NCI-H128 (cell line): ENCODE measurements around the gene MSANTD1.
"Not testable (repeated sequence)": the region's sequence is repeated elsewhere in the genome, so short reads cannot be mapped to it uniquely, and the experiment has no call there.

Experiments
- DNase-seq: peaks from one replicate; lab custom pipeline; 2025; ENCODE audit not compliant: unreplicated experiment; lab: John Stamatoyannopoulos, UW

MSANTD1 gene

GRCh38 chr4:3299976-3300671, 51.2 kb downstream of the MSANTD1 start:
- no peak for DNase-seq

- not testable (repeated sequence) for DNase-seq
These were observed 51.9 kb downstream of the MSANTD1 start for GRCh38 chr4:3300882-3301281.

- DNase-seq: no peak
These were observed 52.7 kb downstream of the MSANTD1 start for GRCh38 chr4:3301450-3302172.

- no peak for DNase-seq
These were observed 53.3 kb downstream of the MSANTD1 start for GRCh38 chr4:3302173-3302785.

- DNase-seq: no peak
These were observed 54.0 kb downstream of the MSANTD1 start for GRCh38 chr4:3302786-3303564.

GRCh38 chr4:3303565-3303824, 54.5 kb downstream of the MSANTD1 start:
- DNase-seq: no peak

GRCh38 chr4:3303923-3304710, 55.2 kb downstream of the MSANTD1 start:
- DNase-seq: no peak

- no peak for DNase-seq
These were observed 56.1 kb downstream of the MSANTD1 start for GRCh38 chr4:3304831-3305609.

GRCh38 chr4:3305610-3306371, 56.8 kb downstream of the MSANTD1 start:
- no peak for DNase-seq
